GM23248 (cell line): ENCODE measurements around the gene GCAT. TPM values are rescaled to one million over a fixed set of nuclear protein-coding genes. Genes with fewer than 3 reads are reported as not detected.
A peak's percentile ranks its signal among the peaks of the same experiment; 100 is the strongest.

Experiments
- DNase-seq: peaks from one replicate; pipeline ENCODE4 v3.0.0-alpha.2; 2015
- H2AFZ ChIP-seq: fragments of 200-600 bp; sonication (generic); 2 replicates; pipeline ENCODE4 v1.6.1; 2016; ENCODE audit warnings: antibody characterized with exemption
- H3F3A ChIP-seq: fragments of 200-600 bp; sonication (generic); 2 replicates; pipeline ENCODE4 v1.6.1; 2016; ENCODE audit warnings: mild to moderate bottlenecking, antibody characterized with exemption, mixed run types; ENCODE audit not compliant: insufficient read depth
- H3K27ac ChIP-seq: fragments of 200-600 bp; sonication (generic); 2 replicates; pipeline ENCODE4 v1.5.1; 2016; ENCODE audit warnings: mild to moderate bottlenecking
- H3K27me3 ChIP-seq: fragments of 200-600 bp; sonication (generic); replicated peaks from 2 replicates; pipeline ENCODE4 v1.6.1; 2016; ENCODE audit warnings: mild to moderate bottlenecking; ENCODE audit not compliant: insufficient read depth
- H3K36me3 ChIP-seq: fragments of 200-600 bp; sonication (generic); 2 replicates; pipeline ENCODE4 v1.6.1; 2016; ENCODE audit warnings: low read depth, mild to moderate bottlenecking
- H3K4me1 ChIP-seq: fragments of 200-600 bp; sonication (generic); 2 replicates; pipeline ENCODE4 v1.6.1; 2016; ENCODE audit warnings: mild to moderate bottlenecking; ENCODE audit not compliant: insufficient read depth
- H3K4me2 ChIP-seq: fragments of 200-600 bp; sonication (generic); one replicate; pipeline ENCODE4 v1.6.1; 2016; ENCODE audit warnings: mild to moderate bottlenecking; ENCODE audit not compliant: unreplicated experiment
- H3K4me3 ChIP-seq: fragments of 200-600 bp; sonication (generic); 2 replicates; pipeline ENCODE4 v1.5.1; 2016; ENCODE audit warnings: mild to moderate bottlenecking
- H3K79me2 ChIP-seq: fragments of 200-600 bp; sonication (generic); 2 replicates; pipeline ENCODE4 v1.6.1; 2016; ENCODE audit warnings: mild to moderate bottlenecking; ENCODE audit not compliant: insufficient read depth
- H3K9ac ChIP-seq: fragments of 200-600 bp; sonication (generic); 2 replicates; pipeline ENCODE4 v1.6.1; 2016; ENCODE audit warnings: mild to moderate bottlenecking
- H3K9me2 ChIP-seq: fragments of 200-600 bp; sonication (generic); 2 replicates; pipeline ENCODE4 v1.6.1; 2016; ENCODE audit warnings: mixed run types, mild to moderate bottlenecking, moderate library complexity; ENCODE audit not compliant: insufficient read depth
- H3K9me3 ChIP-seq: fragments of 200-600 bp; sonication (generic); one replicate; pipeline ENCODE4 v1.6.1; 2017; ENCODE audit warnings: low read depth
- H4K20me1 ChIP-seq: fragments of 200-600 bp; sonication (generic); 2 replicates; pipeline ENCODE4 v1.6.0; 2016; ENCODE audit not compliant: insufficient read depth
- EZH2 ChIP-seq: fragments of 200-600 bp; sonication (generic); IDR thresholded peaks from 2 replicates; pipeline ENCODE4 v1.6.1; 2018; ENCODE audit warnings: antibody characterized with exemption, mild to moderate bottlenecking; ENCODE audit not compliant: insufficient read depth, poor library complexity, severe bottlenecking
- EZH2phosphoT487 ChIP-seq: fragments of 200-600 bp; sonication (generic); IDR thresholded peaks from 2 replicates; pipeline ENCODE4 v1.6.1; 2018; ENCODE audit warnings: antibody characterized with exemption, moderate library complexity, mild to moderate bottlenecking, low read depth; ENCODE audit not compliant: insufficient read depth
- WGBS, 2 experiments: methylation state at CpG; one replicate each; pipeline ENCODE4 v1.1.6; 2015 to 2017; ENCODE audit warnings: low lambda C conversion rate in 2 of 2, low coverage in 1 of 2; ENCODE audit errors: missing lambda C conversion rate in 2 of 2; 5-methylcytosine and 5-hydroxymethylcytosine counted together
- in situ Hi-C: fragments of 300-500 bp; cut with MboI; formaldehyde crosslinking; loops from 2 replicates; pipeline ENCODE4 v1.15.0; 2020
- microRNA counts: library from miRNA; unstranded; fragments of <30 nt; microRNA quantifications from one replicate; lab custom pipeline; 2016
- microRNA-seq: library from miRNA; unstranded; fragments of <30 nt; microRNA quantifications from one replicate; pipeline ENCODE4, GENCODE V29; 2016; ENCODE audit warnings: borderline number of aligned reads
- polyA plus RNA-seq: library from polyadenylated mRNA; unstranded; fragments of >200 nt; fragmentation: Nextera tagmentation; extraction: Ambion mirVana; gene quantifications from 2 replicates; pipeline ENCODE4 v1.2.1, GENCODE V29; 2016
- small RNA-seq: library from RNA; depleted of rRNA; stranded (forward); fragments of <200 nt; gene quantifications from one replicate; pipeline ENCODE3, GENCODE V24; 2014; ENCODE audit warnings: low read depth, low replicate concordance
- total RNA-seq: library from RNA; depleted of rRNA; stranded (reverse); fragments of >200 nt; shearing (Covaris generic); gene quantifications from 2 replicates; pipeline ENCODE4 v1.2.3, GENCODE V29; 2014; rRNA removed

Gene GCAT
- total and polyA plus RNA-seq, 2 experiments from 2014 or later, result 31.5 to 36.1 TPM

- Histone ChIP-seq H2AFZ (no peak overlapping the region), H3K27ac (peak overlapping the region; percentile 61), H3K4me1 (0 out of 2 replicates have a peak, but pooled peaks cover 10% of the 10 kb centered on the region), H3K4me2 (no peak overlapping the region), H4K20me1 (no peaks in the 10 kb centered on the region), H3K79me2 (peaks cover 69% of the 10 kb centered on the region), H3K36me3 (peaks cover 69% of the 10 kb centered on the region), H3K9me2 (no peaks in the 10 kb centered on the region), H3K9ac (peak overlapping the region; percentile 31), H3F3A (peaks cover 42% of the 10 kb centered on the region; the same call in 1 of the 2 replicates), H3K4me3 (no peak overlapping the region), H3K9me3 (no peaks in the 10 kb centered on the region), H3K27me3 (no peaks in the 10 kb centered on the region)
- no peak for TF ChIP-seq EZH2phosphoT487
- TF ChIP-seq EZH2, result no peak
- 85 to 87% methylated on average over 7 of the region's 7 CpGs for WGBS, 2 experiments
- in situ Hi-C loops, result no loop called here
- peak; percentile 44 for DNase-seq
These were observed 55.0 kb downstream of the GCAT start for GRCh38 chr22:37862570-37863325.

GRCh38 chr22:37865510-37865909 lies 57.8 kb downstream of the GCAT start:
- no peak overlapping the region for H3K4me3 ChIP-seq
- 93 to 94% methylated on average over 6 of the region's 6 CpGs for WGBS, 2 experiments
- no peak overlapping the region for H3K27ac ChIP-seq
- peaks cover 27% of the 10 kb centered on the region; the same call in 1 of the 2 replicates for H3F3A ChIP-seq
- DNase-seq, result no peak
- H3K9me3 ChIP-seq, result no peaks in the 10 kb centered on the region
- H4K20me1 ChIP-seq, result no peaks in the 10 kb centered on the region
- H2AFZ ChIP-seq, result no peak overlapping the region
- H3K9me2 ChIP-seq, result no peaks in the 10 kb centered on the region
- H3K9ac ChIP-seq, result no peak overlapping the region
- H3K27me3 ChIP-seq, result no peaks in the 10 kb centered on the region
- H3K79me2 ChIP-seq, result peaks cover 68% of the 10 kb centered on the region
- no peak overlapping the region for H3K4me2 ChIP-seq
- in situ Hi-C loops, result no loop called here
- H3K4me1 ChIP-seq, result 0 out of 2 replicates have a peak, but pooled peaks cover 10% of the 10 kb centered on the region
- TF ChIP-seq EZH2phosphoT487, result no peak
- no peak for TF ChIP-seq EZH2
- H3K36me3 ChIP-seq, result peaks cover 75% of the 10 kb centered on the region

MicroRNA genes within 50 kb of the gene (microRNA counts, 767-probe panel; counts per million panel counts)
- microRNA hsa-miR-658 (lab: Ali Mortazavi, UCI) (447 counts per million, percentile 86 among the panel's probes with 10 or more counts), microRNA hsa-miR-659-3p (lab: Ali Mortazavi, UCI) (447 counts per million, percentile 86 among the panel's probes with 10 or more counts)

Small RNAs within 50 kb of the gene (microRNA-seq; reads per million reads assigned to microRNA genes)
- gene MIR659, result 1.5 reads per million

Small RNAs within 50 kb of the gene (small RNA-seq; reads per million reads assigned to genes)
- gene MIR659, result not detected

Other genes starting within 250 kb of the GCAT start
- gene CDC42EP1, start 247.5 kb upstream of the GCAT start, total RNA-seq, result 59.7 and 83.8 TPM in 2 replicates
- 122 and 130 TPM in 2 replicates for gene CDC42EP1, start 247.5 kb upstream of the GCAT start, polyA plus RNA-seq
- not detected in 2 replicates for gene LGALS2, start 227.8 kb upstream of the GCAT start, total RNA-seq
- gene LGALS2, start 227.8 kb upstream of the GCAT start, polyA plus RNA-seq, result 0.35 and 0.91 TPM in 2 replicates
- 29.7 and 36.9 TPM in 2 replicates for gene GGA1, start 199.1 kb upstream of the GCAT start, total RNA-seq
- gene GGA1, start 199.1 kb upstream of the GCAT start, polyA plus RNA-seq, result 29.7 and 29.9 TPM in 2 replicates
- 2.4 and 9.9 TPM in 2 replicates for gene SH3BP1, start 168.3 kb upstream of the GCAT start, total RNA-seq
- 0.81 and 0.89 TPM in 2 replicates for gene SH3BP1, start 168.3 kb upstream of the GCAT start, polyA plus RNA-seq
- gene PDXP, start 149.2 kb upstream of the GCAT start, total RNA-seq, result 17.5 and 17.7 TPM in 2 replicates
- 1.9 and 2.1 TPM in 2 replicates for gene PDXP, start 149.2 kb upstream of the GCAT start, polyA plus RNA-seq
- gene LGALS1, start 132.3 kb upstream of the GCAT start, total RNA-seq, result 5,290 and 7,830 TPM in 2 replicates
- gene LGALS1, start 132.3 kb upstream of the GCAT start, polyA plus RNA-seq, result 6,727 and 6,984 TPM in 2 replicates
- gene NOL12, start 121.6 kb upstream of the GCAT start, total RNA-seq, result 4.9 and 19.1 TPM in 2 replicates
- gene NOL12, start 121.6 kb upstream of the GCAT start, polyA plus RNA-seq, result 24.9 and 25.1 TPM in 2 replicates
- gene TRIOBP, start 110.9 kb upstream of the GCAT start, total RNA-seq, result 127 and 135 TPM in 2 replicates
- 123 and 130 TPM in 2 replicates for gene TRIOBP, start 110.9 kb upstream of the GCAT start, polyA plus RNA-seq
- not detected in 2 replicates for gene GALR3, start 15.4 kb downstream of the GCAT start, total RNA-seq
- gene GALR3, start 15.4 kb downstream of the GCAT start, polyA plus RNA-seq, result not detected in 2 replicates
- 31.0 and 58.0 TPM in 2 replicates for gene ANKRD54, start 36.4 kb downstream of the GCAT start, total RNA-seq
- 21.6 and 21.8 TPM in 2 replicates for gene ANKRD54, start 36.4 kb downstream of the GCAT start, polyA plus RNA-seq
- gene EIF3L, start 41.5 kb downstream of the GCAT start, total RNA-seq, result 323 and 346 TPM in 2 replicates
- 201 and 206 TPM in 2 replicates for gene EIF3L, start 41.5 kb downstream of the GCAT start, polyA plus RNA-seq
- 41.4 and 46.0 TPM in 2 replicates for gene MICALL1, start 98.4 kb downstream of the GCAT start, total RNA-seq
- gene MICALL1, start 98.4 kb downstream of the GCAT start, polyA plus RNA-seq, result 7.5 and 8.0 TPM in 2 replicates
- 0.22 TPM in 1 of 2 replicates, not detected in the other for gene C22orf23, start 145.7 kb downstream of the GCAT start, total RNA-seq
- 0.82 and 1.1 TPM in 2 replicates for gene C22orf23, start 145.7 kb downstream of the GCAT start, polyA plus RNA-seq
- gene POLR2F, start 145.8 kb downstream of the GCAT start, total RNA-seq, result 15.6 and 71.4 TPM in 2 replicates
- 146 and 148 TPM in 2 replicates for gene POLR2F, start 145.8 kb downstream of the GCAT start, polyA plus RNA-seq
- gene SOX10, start 176.6 kb downstream of the GCAT start, total RNA-seq, result not detected in 2 replicates
- not detected in 2 replicates for gene SOX10, start 176.6 kb downstream of the GCAT start, polyA plus RNA-seq
- gene PICK1, start 249.5 kb downstream of the GCAT start, total RNA-seq, result 12.4 and 14.4 TPM in 2 replicates
- gene PICK1, start 249.5 kb downstream of the GCAT start, polyA plus RNA-seq, result 8.1 and 8.4 TPM in 2 replicates